ENCODE results near the gene IRS2. TPM values are rescaled to one million over a fixed set of nuclear protein-coding genes. Genes with fewer than 3 reads are reported as not detected.

The IRS2 gene
- polyA plus RNA-seq, 1 donor (not counting 4 experiments of a cell fraction or from before 2014, with no cell fraction given) = 2.3 TPM

GRCh38 chr13:109815651-109816050, 29.3 kb upstream of the IRS2 start:
- H3K9me1 ChIP-seq (ENCODE audit: control insufficient read depth, extremely low read depth, insufficient read depth, low read length) = no peaks in the 10 kb centered on the region
- no peak overlapping the region for H2AFZ ChIP-seq (ENCODE audit: control insufficient read depth, low read length)
- dilution Hi-C loops (cut with MboI; ENCODE audit: extremely low pct_ligation_motif_present, low sequenced_read_pairs) = no loop called here
- no peaks in the 10 kb centered on the region for H3K36me3 ChIP-seq (ENCODE audit: control insufficient read depth in 2 of 2, extremely low read depth in 1 of 2, insufficient read depth in 2 of 2, low read length in 2 of 2)
- no peaks in the 10 kb centered on the region for H3K79me2 ChIP-seq (ENCODE audit: control insufficient read depth, insufficient read depth, low read length)
- no peak overlapping the region for H3K4me3 ChIP-seq (ENCODE audit: control insufficient read depth in 2 of 3, extremely low read depth in 1 of 3, insufficient read depth in 2 of 3, low read depth in 1 of 3, low read length in 3 of 3)
- FAIRE-seq = no peak
- no peak overlapping the region for H3K27ac ChIP-seq (ENCODE audit: control insufficient read depth, insufficient read depth, low read length)
- H4K20me1 ChIP-seq (ENCODE audit: control insufficient read depth, extremely low read depth, insufficient read depth, low read length) = no peaks in the 10 kb centered on the region
- H3K9me3 ChIP-seq (ENCODE audit: control insufficient read depth, low read depth, low read length) = no peaks in the 10 kb centered on the region
- H3K9ac ChIP-seq (ENCODE audit: control insufficient read depth, extremely low read depth, insufficient read depth, low read length) = no peak overlapping the region
- TF ChIP-seq EZH2 (IDR thresholded peaks at IDR 0.05; ENCODE audit: low read length) (no peak), CTCF (optimal IDR thresholded peaks at IDR 0.05 in 1 of 3, IDR thresholded peaks at IDR 0.05 in 1 of 3, conservative IDR thresholded peaks at IDR 0.05 in 1 of 3; ENCODE audit: extremely low read depth in 1 of 3, insufficient read depth in 2 of 3, low read length in 3 of 3) (no peak)
- no peak for DNase-seq (ENCODE audit: low read depth, low spot score)
- no peaks in the 10 kb centered on the region for H3K27me3 ChIP-seq (ENCODE audit: control insufficient read depth, extremely low read depth, insufficient read depth, low read length)
- H3K4me2 ChIP-seq (ENCODE audit: control insufficient read depth, extremely low read depth, insufficient read depth, low read depth, low read length) = no peak overlapping the region
- H3K4me1 ChIP-seq (ENCODE audit: control insufficient read depth, extremely low read depth, insufficient read depth, low read length) = peaks cover 24% of the 10 kb centered on the region

GRCh38 chr13:109813663-109814062, 27.3 kb upstream of the IRS2 start:
- H3K27ac ChIP-seq (ENCODE audit: control insufficient read depth, insufficient read depth, low read length) = no peak overlapping the region
- H2AFZ ChIP-seq (ENCODE audit: control insufficient read depth, low read length) = no peak overlapping the region
- no peak for DNase-seq (ENCODE audit: low read depth, low spot score)
- dilution Hi-C loops (cut with MboI; ENCODE audit: extremely low pct_ligation_motif_present, low sequenced_read_pairs) = no loop called here
- no peaks in the 10 kb centered on the region for H4K20me1 ChIP-seq (ENCODE audit: control insufficient read depth, extremely low read depth, insufficient read depth, low read length)
- no peak for FAIRE-seq
- no peaks in the 10 kb centered on the region for H3K9me1 ChIP-seq (ENCODE audit: control insufficient read depth, extremely low read depth, insufficient read depth, low read length)
- no peaks in the 10 kb centered on the region for H3K36me3 ChIP-seq (ENCODE audit: control insufficient read depth in 2 of 2, extremely low read depth in 1 of 2, insufficient read depth in 2 of 2, low read length in 2 of 2)
- no peak overlapping the region for H3K4me3 ChIP-seq (ENCODE audit: control insufficient read depth in 2 of 3, extremely low read depth in 1 of 3, insufficient read depth in 2 of 3, low read depth in 1 of 3, low read length in 3 of 3)
- no peaks in the 10 kb centered on the region for H3K27me3 ChIP-seq (ENCODE audit: control insufficient read depth, extremely low read depth, insufficient read depth, low read length)
- H3K4me2 ChIP-seq (ENCODE audit: control insufficient read depth, extremely low read depth, insufficient read depth, low read depth, low read length) = no peak overlapping the region
- H3K4me1 ChIP-seq (ENCODE audit: control insufficient read depth, extremely low read depth, insufficient read depth, low read length) = peaks cover 22% of the 10 kb centered on the region
- no peaks in the 10 kb centered on the region for H3K79me2 ChIP-seq (ENCODE audit: control insufficient read depth, insufficient read depth, low read length)
- H3K9me3 ChIP-seq (ENCODE audit: control insufficient read depth, low read depth, low read length) = no peaks in the 10 kb centered on the region
- TF ChIP-seq CTCF (optimal IDR thresholded peaks at IDR 0.05 in 1 of 3, IDR thresholded peaks at IDR 0.05 in 1 of 3, conservative IDR thresholded peaks at IDR 0.05 in 1 of 3; ENCODE audit: extremely low read depth in 1 of 3, insufficient read depth in 2 of 3, low read length in 3 of 3) (no peak), EZH2 (IDR thresholded peaks at IDR 0.05; ENCODE audit: low read length) (no peak)
- H3K9ac ChIP-seq (ENCODE audit: control insufficient read depth, extremely low read depth, insufficient read depth, low read length) = no peak overlapping the region
